IMR-90 (cell line): Measurements from ENCODE around the gene NR4A3. TPM values are rescaled to one million over a fixed set of nuclear protein-coding genes. Genes with fewer than 3 reads are reported as not detected.

Source experiments
- ATAC-seq: fragments of 200-7000 bp; cut with Tn5 transposase; 2 replicates; pipeline ENCODE4 v1.9.1; 2020; ENCODE audit warnings: low read depth, mild to moderate bottlenecking, moderate library complexity
- BruUV-seq: library from RNA; stranded (reverse); fragments of 400-500 nt; replicated peaks from 2 replicates; lab custom pipeline; 2021; lab: Mats Ljungman, UMichigan
- CTCF ChIA-PET: fragments of 300-600 bp; formaldehyde crosslinking; extraction: SDS; loops from one replicate; lab custom pipeline; 2021; ENCODE audit warnings: antibody characterized with exemption; lab: Yijun Ruan, JAX
- POLR2A ChIA-PET: fragments of 300-600 bp; sonication (Branson Sonifier 250); formaldehyde crosslinking; loops from one replicate; lab custom pipeline; 2022; ENCODE audit warnings: antibody characterized with exemption; ENCODE audit not compliant: unreplicated experiment; lab: Charles Lee
- DNase-seq: peaks from one replicate; pipeline ENCODE4 v3.0.0; 2013
- H2AFZ ChIP-seq: replicated peaks from 2 replicates; pipeline ENCODE3; 2013; ENCODE audit warnings: low read length, mild to moderate bottlenecking; ENCODE audit not compliant: poor library complexity
- H2AK5ac ChIP-seq: 2 replicates; pipeline ENCODE4 v1.6.1; 2013; ENCODE audit warnings: low read depth, low read length, inconsistent platforms
- H2AK9ac ChIP-seq: replicated peaks from 2 replicates; pipeline ENCODE3; 2013; ENCODE audit warnings: mild to moderate bottlenecking, low read depth, low read length, moderate library complexity; ENCODE audit not compliant: poor library complexity
- H2BK120ac ChIP-seq: 2 replicates; pipeline ENCODE4 v1.6.1; 2013; ENCODE audit warnings: low read depth, low read length, inconsistent platforms
- H2BK15ac ChIP-seq: 3 replicates; pipeline ENCODE4 v1.6.1; 2013; ENCODE audit warnings: low read depth, low read length, inconsistent platforms
- H2BK20ac ChIP-seq: 2 replicates; pipeline ENCODE4 v1.6.1; 2013; ENCODE audit warnings: low read depth, mild to moderate bottlenecking, inconsistent platforms, low read length, moderate library complexity
- H2BK5ac ChIP-seq: 2 replicates; pipeline ENCODE4 v1.6.1; 2013; ENCODE audit warnings: mild to moderate bottlenecking, low read depth, low read length, inconsistent platforms; ENCODE audit not compliant: poor library complexity, severe bottlenecking
- H3K14ac ChIP-seq: replicated peaks from 2 replicates; pipeline ENCODE4 v1.6.1; 2013; ENCODE audit warnings: low read depth, low read length, inconsistent platforms
- H3K18ac ChIP-seq: 2 replicates; pipeline ENCODE4 v1.6.1; 2013; ENCODE audit warnings: low read depth, low read length, control low read depth
- H3K23ac ChIP-seq: 2 replicates; pipeline ENCODE4 v1.6.1; 2013; ENCODE audit warnings: low read depth, low read length, inconsistent platforms
- H3K27ac ChIP-seq: 2 replicates; pipeline ENCODE4 v1.5.1; 2013; ENCODE audit warnings: mild to moderate bottlenecking, control low read depth, low read length; ENCODE audit not compliant: insufficient read depth
- H3K27me3 ChIP-seq: 2 replicates; pipeline ENCODE4 v1.6.1; 2013; ENCODE audit warnings: low read length; ENCODE audit not compliant: control insufficient read depth, insufficient read depth
- H3K36me3 ChIP-seq: 2 replicates; pipeline ENCODE4 v1.6.1; 2013; ENCODE audit warnings: low read length, mixed read lengths; ENCODE audit not compliant: control insufficient read depth, insufficient read depth
- H3K4ac ChIP-seq: 2 replicates; pipeline ENCODE4 v1.6.1; 2013; ENCODE audit warnings: low read depth, low read length, inconsistent platforms
- H3K4me1 ChIP-seq: 2 replicates; pipeline ENCODE4 v1.6.1; 2013; ENCODE audit warnings: low read length, mixed read lengths; ENCODE audit not compliant: control insufficient read depth, insufficient read depth
- H3K4me2 ChIP-seq: 2 replicates; pipeline ENCODE4 v1.6.1; 2013; ENCODE audit warnings: low read depth, mild to moderate bottlenecking, control low read depth, low read length, moderate library complexity
- H3K4me3 ChIP-seq: 2 replicates; pipeline ENCODE4 v1.5.1; 2013; ENCODE audit warnings: low read depth, mild to moderate bottlenecking, control low read depth, low read length, moderate library complexity; ENCODE audit not compliant: insufficient read depth
- H3K56ac ChIP-seq: 2 replicates; pipeline ENCODE4 v1.6.1; 2013; ENCODE audit warnings: low read length, inconsistent platforms; ENCODE audit not compliant: insufficient read depth; ENCODE audit errors: extremely low read depth
- H3K79me1 ChIP-seq, 2 experiments: 2 replicates each; pipeline ENCODE4 v1.6.1; 2013; ENCODE audit warnings: low read length in 2 of 2, inconsistent platforms in 1 of 2, low read depth in 1 of 2
- H3K9ac ChIP-seq: 2 replicates; pipeline ENCODE4 v1.6.1; 2013; ENCODE audit warnings: low read depth, low read length, control low read depth
- H3K9me1 ChIP-seq: 2 replicates; pipeline ENCODE4 v1.6.1; 2013; ENCODE audit warnings: low read length, inconsistent platforms; ENCODE audit not compliant: insufficient read depth
- H3K9me3 ChIP-seq: 2 replicates; pipeline ENCODE4 v1.6.1; 2013; ENCODE audit warnings: low read length; ENCODE audit not compliant: control insufficient read depth, insufficient read depth
- H4K20me1 ChIP-seq: 2 replicates; pipeline ENCODE4 v1.6.1; 2013; ENCODE audit warnings: low read length, inconsistent platforms; ENCODE audit not compliant: insufficient read depth
- H4K5ac ChIP-seq: 2 replicates; pipeline ENCODE4 v1.6.1; 2013; ENCODE audit warnings: mild to moderate bottlenecking, low read depth, low read length, control low read depth
- H4K8ac ChIP-seq, 2 experiments: 2 replicates each; pipeline ENCODE4 v1.6.1; 2013; ENCODE audit warnings: low read depth in 2 of 2, low read length in 2 of 2, control low read depth in 1 of 2, inconsistent platforms in 1 of 2
- H4K91ac ChIP-seq: 2 replicates; pipeline ENCODE4 v1.6.1; 2013; ENCODE audit warnings: low read depth, low read length, inconsistent platforms; ENCODE audit not compliant: insufficient read depth
- BHLHE40 ChIP-seq: fragments of 150-350 bp; IDR thresholded peaks from 2 replicates; pipeline ENCODE4 v1.6.1; 2016; ENCODE audit warnings: mild to moderate bottlenecking, low read depth, low read length
- CEBPB ChIP-seq: IDR thresholded peaks from 2 replicates; pipeline ENCODE4 v1.6.1; 2012; ENCODE audit warnings: low read depth, low read length, improper control_type of control experiment
- CHD1 ChIP-seq: IDR thresholded peaks from 2 replicates; pipeline ENCODE4 v1.6.1; 2012; ENCODE audit warnings: low read depth, low read length, improper control_type of control experiment
- CTCF ChIP-seq: conservative IDR thresholded peaks from 2 replicates; pipeline ENCODE4 v1.5.1; 2012; ENCODE audit warnings: mild to moderate bottlenecking, low read depth, low read length, improper control_type of control experiment
- ELK1 ChIP-seq: fragments of 150-350 bp; IDR thresholded peaks from 2 replicates; pipeline ENCODE4 v1.6.1; 2016; ENCODE audit warnings: low read depth, mild to moderate bottlenecking, low read length, moderate library complexity, borderline replicate concordance
- FOS ChIP-seq: fragments of 150-350 bp; IDR thresholded peaks from 2 replicates; pipeline ENCODE4 v1.6.1; 2016; ENCODE audit warnings: low read depth, low read length
- MAFK ChIP-seq: IDR thresholded peaks from 2 replicates; pipeline ENCODE4 v1.6.1; 2012; ENCODE audit warnings: low read depth, low read length, improper control_type of control experiment
- MAZ ChIP-seq: IDR thresholded peaks from 2 replicates; pipeline ENCODE4 v1.6.1; 2012; ENCODE audit warnings: low read depth, mild to moderate bottlenecking, low read length, improper control_type of control experiment, moderate library complexity, borderline replicate concordance
- MXI1 ChIP-seq: IDR thresholded peaks from 2 replicates; pipeline ENCODE4 v1.6.1; 2012; ENCODE audit warnings: low read depth, mild to moderate bottlenecking, low read length, moderate library complexity, borderline replicate concordance
- NFE2L2 ChIP-seq: fragments of 150-350 bp; IDR thresholded peaks from 2 replicates; pipeline ENCODE4 v1.6.1; 2016; ENCODE audit warnings: low read depth, mild to moderate bottlenecking, low read length
- POLR2A ChIP-seq: IDR thresholded peaks from 2 replicates; pipeline ENCODE4 v1.6.1; 2012; ENCODE audit warnings: mild to moderate bottlenecking, low read depth, low read length
- RAD21 ChIP-seq: IDR thresholded peaks from 2 replicates; pipeline ENCODE4 v1.6.1; 2012; ENCODE audit warnings: low read length, improper control_type of control experiment
- RCOR1 ChIP-seq: IDR thresholded peaks from 2 replicates; pipeline ENCODE4 v1.6.1; 2012; ENCODE audit warnings: mild to moderate bottlenecking, low read length, improper control_type of control experiment; ENCODE audit not compliant: insufficient replicate concordance
- RFX5 ChIP-seq: IDR thresholded peaks from 2 replicates; pipeline ENCODE4 v1.8.0; 2012; ENCODE audit warnings: low read depth, mild to moderate bottlenecking, low read length, moderate library complexity
- SMC3 ChIP-seq: fragments of 150-350 bp; IDR thresholded peaks from 2 replicates; pipeline ENCODE4 v1.6.1; 2016; ENCODE audit warnings: low read depth, mild to moderate bottlenecking, antibody characterized with exemption, low read length, moderate library complexity
- USF2 ChIP-seq: fragments of 150-350 bp; IDR thresholded peaks from 2 replicates; pipeline ENCODE4 v1.6.1; 2017; ENCODE audit warnings: mild to moderate bottlenecking, antibody characterized with exemption, low read length, low read depth
- WGBS, 2 experiments: methylation state at CpG; one replicate each; pipeline versions ENCODE4 v1.1.5 to v1.1.7; 2013; ENCODE audit warnings: missing lambda C conversion rate in 2 of 2; ENCODE audit not compliant: insufficient read length in 1 of 2; ENCODE audit errors: extremely low coverage in 2 of 2; 5-methylcytosine and 5-hydroxymethylcytosine counted together
- dilution Hi-C: fragments of 300-500 bp; cut with HindIII; formaldehyde crosslinking; loops from one replicate; pipeline ENCODE4 v1.14.3; 2018; ENCODE audit warnings: low sequenced_read_pairs; ENCODE audit not compliant: unreplicated experiment
- in situ Hi-C: fragments of 300-500 bp; cut with MboI; formaldehyde crosslinking; loops from 3 replicates; pipeline ENCODE4 v1.14.3; 2019; ENCODE audit warnings: low sequenced_read_pairs, inconsistent platforms, mixed read lengths
- intact Hi-C: fragments of 100-400 bp; cut with micrococcal nuclease; formaldehyde crosslinking; loops from 2 replicates; pipeline ENCODE4 v1.10.0; 2022
- polyA plus RNA-seq, 3 experiments: library from polyadenylated mRNA; depleted of rRNA; stranded (reverse); fragments of >200 nt; gene quantifications; 2 replicates each; pipeline ENCODE4 v1.2.3, GENCODE V29; 2012; ENCODE audit warnings: low replicate concordance in 1 of 3
- total RNA-seq: library from RNA; depleted of rRNA; stranded (reverse); fragments of >200 nt; gene quantifications from 2 replicates; pipeline ENCODE4 v1.2.3, GENCODE V29; 2012

Gene NR4A3
- total and polyA plus RNA-seq, 2 of the 4 experiments (the other 2 are of a cell fraction), result 0.27 to 0.54 TPM

- H3K27me3 ChIP-seq, result peaks cover 10% of the 10 kb centered on the region
- no peaks in the 10 kb centered on the region for H3K36me3 ChIP-seq
- H2AK9ac ChIP-seq, result no peak overlapping the region
- no peak overlapping the region for H3K56ac ChIP-seq
- no peak overlapping the region for H3K4me3 ChIP-seq
- DNase-seq, result no peak
- no peaks in the 10 kb centered on the region for H3K9me1 ChIP-seq
- WGBS, 2 experiments, result no CpG with 5 or more reads among the region's 1 CpG
- no peak overlapping the region for H3K4me2 ChIP-seq
- TF ChIP-seq NFE2L2 (no peak), RCOR1 (no peak), CEBPB (no peak), MAFK (no peak), ELK1 (no peak), USF2 (no peak), CTCF (no peak), POLR2A (no peak), RFX5 (no peak), MAZ (no peak), MXI1 (no peak), CHD1 (no peak), BHLHE40 (no peak), RAD21 (no peak), FOS (no peak), SMC3 (no peak)
- no peak overlapping the region for H2BK5ac ChIP-seq
- H3K79me1 ChIP-seq, result peaks cover 10 to 13% of the 10 kb centered on the region in 2 experiments
- H3K4me1 ChIP-seq, result no peaks in the 10 kb centered on the region
- CTCF ChIA-PET, result no interaction called here
- ATAC-seq, result no peak
- no peak overlapping the region for H2AK5ac ChIP-seq
- H3K4ac ChIP-seq, result no peak overlapping the region
- no peak overlapping the region for H2BK120ac ChIP-seq
- no peak overlapping the region for H2BK20ac ChIP-seq
- H3K9ac ChIP-seq, result no peak overlapping the region
- no peak overlapping the region for H3K14ac ChIP-seq
- H3K23ac ChIP-seq, result no peak overlapping the region
- intact Hi-C loops, result loop anchor here (10.0 kb wide), 1 partner anchor 639 kb away; no protein-coding TSS in a partner anchor
- no peak overlapping the region for H3K18ac ChIP-seq
- dilution Hi-C loops, result no loop called here
- no peak overlapping the region for H2BK15ac ChIP-seq
- no peak overlapping the region for H4K8ac ChIP-seq
- no peaks in the 10 kb centered on the region for H4K20me1 ChIP-seq
- no TSS peak for BruUV-seq
- no peak overlapping the region for H2AFZ ChIP-seq
- no peak overlapping the region for H3K27ac ChIP-seq
- no peaks in the 10 kb centered on the region for H3K9me3 ChIP-seq
- in situ Hi-C loops, result no loop called here
- POLR2A ChIA-PET, result no interaction called here
- H4K91ac ChIP-seq, result no peak overlapping the region
- H4K5ac ChIP-seq, result no peak overlapping the region
Observed at GRCh38 chr9:99903393-99903792, 81.7 kb downstream of the NR4A3 start.
